ENCODE measurements around the gene PACRG.
"Not testable (repeated sequence)": the region's sequence is repeated elsewhere in the genome, so short reads cannot be mapped to it uniquely, and the experiment has no call there.

Gene PACRG

DNA sequence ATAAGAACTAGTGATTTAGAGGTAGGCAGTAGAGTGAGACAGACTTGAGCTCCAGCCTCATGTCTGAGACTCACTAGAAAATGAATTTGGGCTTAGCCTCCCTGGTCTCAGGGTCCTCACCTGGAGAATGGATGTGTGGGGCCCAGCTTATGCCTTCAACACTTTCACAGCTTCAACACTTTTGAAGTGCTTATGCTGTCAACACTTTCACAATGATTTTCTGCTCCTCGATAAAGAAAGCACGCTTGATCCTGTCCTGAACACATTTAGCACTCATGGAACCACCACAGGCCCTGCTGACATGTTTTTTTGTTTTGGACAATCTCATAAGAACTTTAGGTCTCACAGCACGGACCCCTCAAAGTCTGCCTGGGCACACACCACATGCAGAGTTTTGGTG, 229.3 kb downstream of the PACRG start:
- FAIRE-seq, result no peak

- no peak for FAIRE-seq
Observed at GRCh38 chr6:162960679-162961457, 233.1 kb downstream of the PACRG start.

- no peak for FAIRE-seq
Observed at GRCh38 chr6:162962093-162962492, 234.3 kb downstream of the PACRG start.

- FAIRE-seq, result no peak
Observed at GRCh38 chr6:162963861-162964260, 236.1 kb downstream of the PACRG start.

DNA sequence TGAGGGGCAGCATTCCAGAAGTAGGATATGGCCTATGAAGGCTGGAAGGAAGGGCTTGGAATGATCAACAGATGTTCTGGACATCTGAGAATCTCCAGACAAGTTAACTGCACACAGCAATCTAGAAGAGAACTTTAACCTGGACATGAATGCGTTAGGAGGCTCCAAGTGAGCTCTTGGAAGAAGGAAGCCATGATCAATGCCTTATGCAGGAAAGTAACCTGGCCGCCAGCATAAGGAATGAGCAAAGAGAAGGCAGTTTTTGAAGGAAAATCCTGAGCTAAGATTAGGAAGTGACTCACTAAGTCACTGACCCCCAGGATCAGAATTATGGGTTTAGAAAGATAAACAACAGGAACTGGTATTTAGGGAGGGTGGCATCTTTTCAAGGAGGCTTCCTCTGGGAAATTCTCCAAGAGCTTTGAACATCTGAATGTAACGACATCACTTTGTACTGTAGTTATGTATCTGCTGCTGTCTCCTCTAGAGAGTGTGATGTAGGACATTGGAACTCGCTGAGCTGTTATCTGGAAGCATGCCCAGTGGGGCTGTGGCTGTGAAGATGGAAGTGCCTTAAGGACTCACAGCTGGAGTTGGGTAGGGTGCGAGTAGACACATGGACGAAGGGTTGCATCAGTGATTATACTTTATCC, 236.8 kb downstream of the PACRG start:
- no peak for FAIRE-seq

GRCh38 chr6:162965366-162965765, 237.6 kb downstream of the PACRG start:
- no peak for FAIRE-seq

DNA sequence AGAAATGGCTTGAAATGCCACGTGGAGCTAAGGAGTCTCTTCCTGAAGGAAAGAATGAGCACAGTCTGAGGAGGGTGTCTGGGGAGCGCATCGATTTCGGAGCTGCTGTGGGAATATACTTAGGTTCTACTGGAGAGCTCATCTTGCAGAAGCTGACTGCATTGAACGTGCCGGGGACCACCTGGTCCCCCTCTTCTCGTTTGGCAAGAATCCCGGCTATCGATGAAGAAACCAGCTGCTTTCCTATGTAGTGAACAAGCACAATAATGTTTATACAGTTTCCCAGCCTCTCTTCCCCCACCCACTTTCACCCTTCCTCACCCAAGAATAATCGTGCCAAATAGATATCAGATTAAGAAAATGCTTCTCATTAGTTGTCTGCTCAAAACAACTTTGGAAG, 242.5 kb downstream of the PACRG start:
- no peak for FAIRE-seq

- no peak for FAIRE-seq
Observed at GRCh38 chr6:162971356-162971755, 243.6 kb downstream of the PACRG start.

DNA sequence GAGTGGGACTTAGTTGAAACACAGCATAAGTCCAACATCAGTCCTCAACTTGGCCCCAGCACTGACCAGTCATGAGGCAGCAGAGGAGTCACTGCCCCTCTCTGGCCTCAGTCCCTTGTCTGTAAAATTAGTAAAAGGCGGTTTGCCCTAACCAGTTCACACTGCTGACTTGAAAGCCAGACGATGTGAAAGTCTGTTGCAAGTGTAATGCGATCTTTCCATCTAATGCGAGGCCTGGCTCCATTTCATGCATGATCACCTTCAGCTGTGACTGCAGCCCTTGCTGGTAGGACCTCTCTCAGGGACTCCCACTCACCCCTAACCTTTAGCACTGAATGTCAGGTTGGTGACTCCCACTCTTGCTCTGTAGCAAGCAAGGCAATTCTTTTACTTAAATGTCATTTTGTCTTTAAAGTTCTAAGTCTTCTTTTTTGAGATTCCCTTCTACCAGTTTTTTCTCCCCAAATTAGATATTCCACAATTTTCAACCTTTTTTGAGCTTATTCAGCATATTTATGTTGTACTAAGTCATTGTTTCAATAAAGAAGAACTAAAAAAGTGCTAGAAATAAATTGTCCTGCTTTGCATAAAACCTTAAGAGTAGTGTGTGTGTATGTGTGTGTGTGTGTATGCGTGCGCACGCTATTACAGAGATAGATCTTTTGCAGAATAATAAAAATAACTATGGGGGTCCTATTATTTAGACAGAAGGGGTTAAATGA, 245.5 kb downstream of the PACRG start:
- no peak for FAIRE-seq

DNA sequence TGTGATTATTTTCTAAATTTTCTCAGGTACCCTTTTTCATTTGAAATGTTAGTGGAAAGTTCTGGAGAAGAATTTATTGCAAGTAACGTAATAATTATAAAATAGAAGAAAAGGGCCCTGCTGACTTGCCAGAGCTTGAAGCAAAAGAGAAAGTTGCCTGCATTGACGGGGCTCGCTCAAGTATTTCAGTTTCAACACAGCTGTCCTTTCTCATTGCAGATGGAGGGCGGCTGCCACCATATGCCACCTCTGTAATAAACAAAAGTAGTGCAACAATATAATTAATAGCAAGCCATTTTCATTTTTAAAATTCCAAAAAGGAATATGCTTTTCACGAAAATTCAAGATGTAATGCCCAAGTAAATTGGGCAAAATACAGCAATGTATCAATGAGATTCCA, 246.2 kb downstream of the PACRG start:
- FAIRE-seq, result no peak

DNA sequence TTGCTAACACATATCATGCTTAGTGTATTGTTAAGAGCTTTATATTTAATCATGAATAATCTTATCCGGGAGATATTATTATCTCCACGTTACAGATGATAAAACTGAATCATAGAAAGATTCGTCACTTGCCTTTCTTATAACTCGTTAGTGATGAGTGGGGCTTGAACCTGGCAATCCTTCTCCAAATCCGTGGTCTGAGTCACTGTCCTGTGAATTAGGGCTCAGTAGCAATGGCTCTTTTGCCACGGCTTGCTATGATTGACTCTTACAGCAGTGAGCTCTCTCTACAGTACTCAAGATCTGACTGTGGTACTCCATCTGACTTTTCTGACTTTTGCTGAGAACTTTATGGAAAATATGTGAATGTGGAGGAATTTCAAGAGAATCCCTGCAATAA, 246.9 kb downstream of the PACRG start:
- no peak for FAIRE-seq

- no peak for FAIRE-seq
Observed at GRCh38 chr6:162976141-162976540, 248.4 kb downstream of the PACRG start.

DNA sequence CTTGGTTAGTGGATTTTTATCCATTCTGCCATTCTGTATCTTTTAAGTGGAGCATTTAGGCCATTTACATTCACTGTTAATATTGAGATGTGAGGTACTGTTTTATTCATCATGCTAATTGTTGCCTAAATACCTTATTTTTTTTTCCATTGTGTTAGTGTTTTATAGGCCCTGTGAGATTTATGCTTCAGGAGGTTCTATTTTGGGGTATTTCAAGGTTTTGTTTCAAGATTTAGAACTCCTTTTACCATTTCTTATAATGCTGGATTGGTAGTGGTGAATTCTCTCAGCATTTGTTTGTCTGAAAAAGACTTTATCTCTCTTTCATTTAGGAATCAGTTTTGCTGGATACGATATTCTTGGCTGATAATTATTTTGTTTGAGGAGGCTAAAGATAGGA, 255.5 kb downstream of the PACRG start:
- FAIRE-seq, result not testable (repeated sequence)

DNA sequence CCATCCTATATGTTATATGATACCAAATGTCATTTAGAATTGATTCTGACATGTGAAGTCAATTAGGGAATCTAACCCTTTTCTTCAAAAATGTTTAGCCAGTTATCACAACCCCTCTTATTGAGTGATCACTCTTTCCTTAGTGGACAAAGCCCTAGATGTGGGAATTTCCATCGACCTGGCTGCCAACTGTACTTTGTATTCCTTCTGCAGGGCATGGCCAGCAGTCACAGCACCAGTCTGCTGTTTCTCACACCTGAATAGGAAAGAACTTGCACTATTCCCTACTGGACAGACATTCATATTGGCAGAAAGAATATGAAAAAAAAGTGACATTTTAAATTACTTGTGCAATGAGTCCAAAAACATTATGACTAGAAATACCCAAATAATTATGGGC, 271.0 kb downstream of the PACRG start:
- FAIRE-seq, result no peak

GRCh38 chr6:162999575-163000285, 272.0 kb downstream of the PACRG start:
- no peak for FAIRE-seq

DNA sequence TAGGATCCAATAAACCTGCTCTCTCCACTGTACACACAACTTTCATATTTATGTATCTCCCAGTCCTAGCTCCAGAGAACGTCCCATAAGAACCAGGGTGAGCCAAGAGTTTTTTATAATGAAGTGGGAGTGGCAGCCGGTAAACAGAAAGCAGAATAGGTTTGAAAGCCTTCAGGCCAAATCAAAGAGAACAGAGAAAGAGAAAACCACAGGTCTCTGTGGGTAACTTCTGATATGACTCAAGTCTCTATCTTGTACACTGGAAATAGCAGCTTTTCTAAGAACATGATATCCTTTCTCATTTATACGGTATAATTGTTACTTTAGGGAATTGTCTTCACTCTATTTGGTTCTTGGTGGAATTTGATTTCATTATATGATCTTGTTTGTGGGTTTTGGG, 273.6 kb downstream of the PACRG start:
- FAIRE-seq, result no peak

- FAIRE-seq, result no peak
Observed at GRCh38 chr6:163008186-163008585, 280.4 kb downstream of the PACRG start.

DNA sequence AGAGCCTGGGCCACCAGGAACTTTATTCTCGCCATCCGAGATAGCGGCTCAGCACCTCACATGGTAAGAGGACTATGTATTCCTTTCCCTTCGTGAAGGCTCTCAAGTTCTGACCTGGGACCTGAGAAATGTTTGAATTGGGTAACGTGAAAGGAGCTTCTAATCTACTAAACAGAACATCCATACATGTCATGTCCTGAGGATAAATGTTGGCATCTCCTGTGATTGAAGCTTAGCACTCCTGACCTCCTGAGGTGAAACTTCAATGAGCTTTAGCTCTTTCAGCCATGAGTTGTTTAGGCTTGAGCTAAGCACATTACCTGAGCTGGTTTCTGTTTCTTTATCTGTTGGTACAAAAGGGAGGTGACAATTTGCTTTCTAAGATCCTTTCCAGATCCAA, 280.9 kb downstream of the PACRG start:
- no peak for FAIRE-seq

- FAIRE-seq, result no peak
Observed at GRCh38 chr6:163010145-163010544, 282.4 kb downstream of the PACRG start.

DNA sequence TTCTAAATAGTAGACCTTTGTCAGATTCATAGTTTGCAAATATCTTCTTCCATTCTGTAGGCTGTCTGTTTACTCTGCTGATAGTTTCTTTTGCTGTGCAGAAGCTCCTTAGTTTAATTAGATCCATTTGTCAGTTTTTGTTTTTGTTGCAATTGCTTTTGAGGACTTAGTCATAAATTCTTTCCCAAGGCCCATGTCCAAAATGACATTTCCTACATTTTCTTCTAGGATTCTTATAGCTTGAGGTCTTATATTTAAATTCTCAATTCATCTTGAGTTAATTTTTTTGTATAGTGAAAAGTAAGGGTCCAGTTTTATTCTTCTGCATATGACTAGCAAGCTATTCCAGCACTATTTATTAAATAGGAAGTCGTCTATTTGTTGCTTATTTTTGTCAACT, 287.0 kb downstream of the PACRG start:
- no peak for FAIRE-seq

GRCh38 chr6:163017801-163018200, 290.0 kb downstream of the PACRG start:
- FAIRE-seq, result no peak

- no peak for FAIRE-seq
Observed at GRCh38 chr6:163019926-163020325, 292.2 kb downstream of the PACRG start.

GRCh38 chr6:163021054-163021453, 293.3 kb downstream of the PACRG start:
- no peak for FAIRE-seq
